ENCODE results near the gene ANXA2.

ANXA2 gene

DNA sequence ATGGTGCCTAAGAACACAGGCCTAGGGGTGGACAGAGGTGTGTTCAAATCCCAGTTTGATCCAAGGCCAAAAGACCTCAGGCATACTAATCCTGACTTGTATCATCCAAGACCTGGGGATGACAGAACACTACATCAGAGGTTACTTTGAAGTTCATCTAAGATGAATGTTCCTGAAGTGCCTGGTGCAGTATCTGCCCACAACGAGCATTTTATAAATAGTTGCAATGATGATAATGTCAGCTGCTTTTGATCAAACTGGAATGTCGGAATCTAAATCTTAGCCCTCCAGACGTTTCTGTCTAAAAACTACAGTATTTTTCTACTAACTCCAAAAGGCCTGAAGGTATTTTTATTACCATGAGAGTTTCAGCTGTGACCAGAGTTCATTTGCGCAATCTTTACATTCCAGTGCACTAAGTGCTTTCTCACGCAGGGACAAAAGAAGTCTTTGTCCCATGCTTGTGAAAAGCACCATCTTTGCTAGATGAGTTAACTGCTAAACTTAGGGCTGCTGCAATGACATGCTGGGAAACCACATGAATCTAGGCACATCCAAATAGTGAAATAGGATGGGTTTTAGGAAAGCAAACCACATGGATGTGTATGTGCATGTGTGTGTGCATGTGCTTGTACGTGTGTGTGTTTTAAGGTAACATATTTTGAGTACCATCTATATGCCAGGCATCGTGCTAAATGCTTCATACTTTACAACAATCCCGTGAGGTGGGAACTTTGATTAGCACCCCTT, 18.1 kb downstream of the ANXA2 start:
- peak; percentile 46 for DNase-seq (ENCODE audit: low spot score)
- ChIA-PET CTCF (interaction anchor here (0.6 to 0.7 kb wide), 4 partner anchors 21 to 766 kb away, joined by 3 to 5 read pairs (median 3); no protein-coding TSS in a partner anchor), POLR2A (ENCODE audit: low non-redundant PET) (no interaction called here)
- H3K27ac ChIP-seq, result peak overlapping the region; percentile 85
- TF ChIP-seq, protein P1, sequence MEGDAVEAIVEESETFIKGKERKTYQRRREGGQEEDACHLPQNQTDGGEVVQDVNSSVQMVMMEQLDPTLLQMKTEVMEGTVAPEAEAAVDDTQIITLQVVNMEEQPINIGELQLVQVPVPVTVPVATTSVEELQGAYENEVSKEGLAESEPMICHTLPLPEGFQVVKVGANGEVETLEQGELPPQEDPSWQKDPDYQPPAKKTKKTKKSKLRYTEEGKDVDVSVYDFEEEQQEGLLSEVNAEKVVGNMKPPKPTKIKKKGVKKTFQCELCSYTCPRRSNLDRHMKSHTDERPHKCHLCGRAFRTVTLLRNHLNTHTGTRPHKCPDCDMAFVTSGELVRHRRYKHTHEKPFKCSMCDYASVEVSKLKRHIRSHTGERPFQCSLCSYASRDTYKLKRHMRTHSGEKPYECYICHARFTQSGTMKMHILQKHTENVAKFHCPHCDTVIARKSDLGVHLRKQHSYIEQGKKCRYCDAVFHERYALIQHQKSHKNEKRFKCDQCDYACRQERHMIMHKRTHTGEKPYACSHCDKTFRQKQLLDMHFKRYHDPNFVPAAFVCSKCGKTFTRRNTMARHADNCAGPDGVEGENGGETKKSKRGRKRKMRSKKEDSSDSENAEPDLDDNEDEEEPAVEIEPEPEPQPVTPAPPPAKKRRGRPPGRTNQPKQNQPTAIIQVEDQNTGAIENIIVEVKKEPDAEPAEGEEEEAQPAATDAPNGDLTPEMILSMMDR (conservative IDR thresholded peaks at IDR 0.05; ENCODE audit: low read depth), result no peak

DNA sequence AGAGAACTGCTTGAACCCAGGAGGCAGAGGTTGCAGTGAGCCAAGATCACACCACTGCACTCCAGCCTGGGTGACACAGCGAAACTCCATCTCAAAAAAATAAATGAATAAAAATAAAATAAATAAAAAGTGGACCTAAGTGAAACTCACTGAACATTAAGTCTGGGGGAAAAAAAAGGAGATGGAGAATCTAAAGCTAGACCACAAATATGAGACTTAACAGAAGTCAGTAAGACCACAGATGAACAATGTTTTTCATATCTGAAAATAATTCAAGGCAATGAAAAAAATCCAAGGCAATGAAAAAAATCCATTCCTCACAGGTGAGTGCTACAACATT, 18.6 kb downstream of the ANXA2 start:
- DNase-seq (ENCODE audit: low spot score), result no peak
- ChIA-PET POLR2A (ENCODE audit: low non-redundant PET) (no interaction called here), CTCF (interaction anchor here (0.6 to 0.7 kb wide), 2 partner anchors 20 to 766 kb away, joined by 3 read pairs; no protein-coding TSS in a partner anchor)
- H3K27ac ChIP-seq, result peak overlapping the region; percentile 85
- TF ChIP-seq, protein P1 (conservative IDR thresholded peaks at IDR 0.05; ENCODE audit: low read depth), result no peak

- ChIA-PET CTCF (interaction anchor here (1.2 kb wide), 1 partner anchor 50 kb away, joined by 3 read pairs; no protein-coding TSS in a partner anchor), POLR2A (ENCODE audit: low non-redundant PET) (no interaction called here)
- TF ChIP-seq, protein P1 (conservative IDR thresholded peaks at IDR 0.05; ENCODE audit: low read depth), result no peak
- DNase-seq (ENCODE audit: low spot score), result no peak
- peak overlapping the region; percentile 93 for H3K27ac ChIP-seq
Observed at GRCh38 chr15:60376677-60377095, 21.1 kb downstream of the ANXA2 start.

DNA sequence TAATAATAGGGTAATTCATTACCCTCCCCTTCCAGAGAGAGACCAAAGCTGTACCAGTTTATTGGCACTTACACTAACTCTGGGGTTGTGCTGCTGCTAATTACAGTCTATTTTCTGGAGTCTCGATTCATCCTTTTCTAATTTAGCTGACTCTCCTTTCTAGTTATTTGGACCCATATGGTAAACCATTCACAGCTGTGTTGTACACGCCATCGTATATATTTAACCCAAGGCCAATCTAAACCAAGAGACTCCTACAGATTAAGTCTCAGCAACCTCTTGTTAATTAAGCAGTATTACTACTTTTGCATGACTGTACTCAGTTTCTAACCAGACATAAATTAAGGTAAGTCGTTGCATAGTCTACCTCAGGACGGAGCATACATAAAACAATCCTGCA, 22.5 kb downstream of the ANXA2 start:
- TF ChIP-seq, protein P1 (conservative IDR thresholded peaks at IDR 0.05; ENCODE audit: low read depth), result no peak
- POLR2A ChIA-PET (ENCODE audit: low non-redundant PET), result interaction anchor here (0.5 kb wide), 1 partner anchor 1445 kb away, joined by 4 read pairs; no protein-coding TSS in a partner anchor

GRCh38 chr15:60374628-60375081, 23.1 kb downstream of the ANXA2 start:
- TF ChIP-seq, protein P1 (conservative IDR thresholded peaks at IDR 0.05; ENCODE audit: low read depth), result no peak
- peak; percentile 88 for DNase-seq (ENCODE audit: low spot score)
- ChIA-PET CTCF (interaction anchor here (0.5 to 0.6 kb wide), 2 partner anchors 13 to 17 kb away, joined by 3 read pairs; no protein-coding TSS in a partner anchor), POLR2A (ENCODE audit: low non-redundant PET) (interaction anchor here (0.5 kb wide), 1 partner anchor 1445 kb away, joined by 4 read pairs; no protein-coding TSS in a partner anchor)
- H3K27ac ChIP-seq, result peak overlapping the region; percentile 98

More for the DNA sequence above, 22.5 kb downstream of the ANXA2 start:
- CTCF ChIA-PET, result interaction anchor here (1.2 kb wide), 1 partner anchor 51 kb away, joined by 3 read pairs; no protein-coding TSS in a partner anchor
- H3K27ac ChIP-seq, result peak overlapping the region; percentile 98
- DNase-seq (ENCODE audit: low spot score), result no peak

- TF ChIP-seq, protein P1 (conservative IDR thresholded peaks at IDR 0.05; ENCODE audit: low read depth), result no peak
- POLR2A ChIA-PET (ENCODE audit: low non-redundant PET), result no interaction called here
- H3K27ac ChIP-seq, result peak overlapping the region; percentile 98
- CTCF ChIA-PET, result interaction anchor here (0.5 to 0.6 kb wide), 2 partner anchors 13 to 17 kb away, joined by 3 read pairs; no protein-coding TSS in a partner anchor
- no peak for DNase-seq (ENCODE audit: low spot score)
Observed at GRCh38 chr15:60374209-60374608, 23.6 kb downstream of the ANXA2 start.
